ENCODE data around the gene PRDM16.

Gene PRDM16

GRCh38 chr1:3383679-3384078, 314.7 kb downstream of the PRDM16 start:
- no peak overlapping the region for H3K4me3 ChIP-seq (ENCODE audit: low read depth, low read length)
- DNase-seq (ENCODE audit: low read depth), result no peak
- TF ChIP-seq, protein P1, sequence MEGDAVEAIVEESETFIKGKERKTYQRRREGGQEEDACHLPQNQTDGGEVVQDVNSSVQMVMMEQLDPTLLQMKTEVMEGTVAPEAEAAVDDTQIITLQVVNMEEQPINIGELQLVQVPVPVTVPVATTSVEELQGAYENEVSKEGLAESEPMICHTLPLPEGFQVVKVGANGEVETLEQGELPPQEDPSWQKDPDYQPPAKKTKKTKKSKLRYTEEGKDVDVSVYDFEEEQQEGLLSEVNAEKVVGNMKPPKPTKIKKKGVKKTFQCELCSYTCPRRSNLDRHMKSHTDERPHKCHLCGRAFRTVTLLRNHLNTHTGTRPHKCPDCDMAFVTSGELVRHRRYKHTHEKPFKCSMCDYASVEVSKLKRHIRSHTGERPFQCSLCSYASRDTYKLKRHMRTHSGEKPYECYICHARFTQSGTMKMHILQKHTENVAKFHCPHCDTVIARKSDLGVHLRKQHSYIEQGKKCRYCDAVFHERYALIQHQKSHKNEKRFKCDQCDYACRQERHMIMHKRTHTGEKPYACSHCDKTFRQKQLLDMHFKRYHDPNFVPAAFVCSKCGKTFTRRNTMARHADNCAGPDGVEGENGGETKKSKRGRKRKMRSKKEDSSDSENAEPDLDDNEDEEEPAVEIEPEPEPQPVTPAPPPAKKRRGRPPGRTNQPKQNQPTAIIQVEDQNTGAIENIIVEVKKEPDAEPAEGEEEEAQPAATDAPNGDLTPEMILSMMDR (conservative IDR thresholded peaks at IDR 0.05; ENCODE audit: low read depth, low read length), result no peak

- TF ChIP-seq, protein P1 (conservative IDR thresholded peaks at IDR 0.05; ENCODE audit: low read depth, low read length), result no peak
- no peak overlapping the region for H3K4me3 ChIP-seq (ENCODE audit: low read depth, low read length)
- DNase-seq (ENCODE audit: low read depth), result no peak
Measured at GRCh38 chr1:3384407-3384806, 315.4 kb downstream of the PRDM16 start.

GRCh38 chr1:3386205-3387002, 317.4 kb downstream of the PRDM16 start:
- TF ChIP-seq, protein P1 (conservative IDR thresholded peaks at IDR 0.05; ENCODE audit: low read depth, low read length), result no peak
- no peak for DNase-seq (ENCODE audit: low read depth)
- H3K4me3 ChIP-seq (ENCODE audit: low read depth, low read length), result no peak overlapping the region

DNA sequence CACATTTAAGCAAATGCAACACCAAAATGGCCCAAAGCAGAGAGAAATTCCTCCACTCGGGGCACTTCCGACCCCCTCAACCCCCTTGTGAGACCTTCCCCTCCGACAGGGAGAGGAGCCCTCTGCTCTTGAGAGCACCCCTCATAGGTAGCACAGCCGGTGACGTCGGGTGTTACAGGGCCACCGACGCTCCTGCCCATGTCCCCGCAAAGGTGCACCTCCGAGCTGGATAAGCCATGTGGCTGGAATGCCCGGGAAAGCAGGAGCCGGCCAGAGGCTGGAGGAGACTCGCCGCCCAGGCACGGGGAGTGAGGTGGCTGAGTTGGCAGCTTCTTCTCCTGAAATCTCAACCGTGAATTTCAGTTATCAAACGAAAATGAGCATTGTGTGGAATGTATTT, 318.4 kb downstream of the PRDM16 start:
- no peak for DNase-seq (ENCODE audit: low read depth)
- no peak overlapping the region for H3K4me3 ChIP-seq (ENCODE audit: low read depth, low read length)
- TF ChIP-seq, protein P1 (conservative IDR thresholded peaks at IDR 0.05; ENCODE audit: low read depth, low read length), result no peak

DNA sequence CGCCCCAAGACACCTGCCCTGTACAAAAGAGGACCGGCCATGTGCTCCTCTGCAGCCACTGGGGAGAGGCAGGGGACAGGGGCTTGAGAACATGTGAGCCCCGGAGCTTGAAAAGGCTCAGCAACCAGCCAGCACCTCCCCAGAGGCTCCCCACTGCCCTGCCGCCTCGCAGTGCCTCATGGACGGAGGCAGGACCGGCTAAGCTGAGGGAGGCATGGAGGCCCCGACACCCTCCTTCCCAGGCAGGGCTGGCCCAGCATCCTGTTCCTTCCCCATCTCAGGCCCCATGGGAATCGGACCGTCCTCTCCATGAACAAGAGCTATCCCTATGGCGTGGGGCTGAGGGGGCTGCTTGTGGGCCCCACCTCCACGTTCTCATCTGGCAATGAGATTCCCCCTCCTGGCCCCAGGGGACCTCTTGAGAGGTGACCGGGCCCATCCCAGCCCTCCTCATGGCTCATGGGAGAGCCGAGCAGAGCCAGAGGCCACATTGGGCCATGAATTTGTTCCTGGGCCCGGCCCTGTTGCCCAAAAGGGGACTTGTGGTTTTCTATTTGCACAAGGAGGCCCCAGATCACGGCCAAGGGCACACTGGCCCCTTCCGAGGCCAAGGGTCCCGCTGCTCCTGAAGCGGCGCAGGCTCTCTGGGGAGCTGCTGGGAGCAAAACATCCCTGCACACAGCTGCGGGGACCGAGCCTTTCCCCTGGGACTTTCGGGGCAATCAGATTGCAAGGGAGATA, 320.3 kb downstream of the PRDM16 start:
- TF ChIP-seq, protein P1 (conservative IDR thresholded peaks at IDR 0.05; ENCODE audit: low read depth, low read length), result no peak

DNA sequence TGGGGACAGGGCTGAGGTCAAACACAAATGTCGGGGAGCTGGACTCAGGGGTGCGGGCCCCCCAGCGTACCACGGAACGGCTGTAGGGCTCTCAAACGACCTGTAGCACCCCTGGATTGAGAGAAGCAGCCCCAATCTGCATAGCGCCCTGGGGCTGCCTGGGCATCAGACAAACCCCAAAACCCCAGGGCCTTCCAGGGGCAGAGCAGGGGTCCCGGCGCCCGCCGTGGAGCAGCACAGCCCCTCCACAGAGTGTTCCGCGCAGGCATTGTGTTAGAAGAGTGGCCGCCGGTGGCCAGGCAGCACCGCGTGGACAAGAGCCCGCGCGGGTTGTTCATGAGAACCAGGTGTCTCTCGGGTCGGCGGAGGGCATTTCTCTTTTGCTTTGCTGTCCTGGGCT, 321.3 kb downstream of the PRDM16 start:
- DNase-seq (ENCODE audit: low read depth), result no peak
- H3K4me3 ChIP-seq (ENCODE audit: low read depth, low read length), result no peak overlapping the region
- TF ChIP-seq, protein P1 (conservative IDR thresholded peaks at IDR 0.05; ENCODE audit: low read depth, low read length), result no peak

More for the DNA sequence above, 320.3 kb downstream of the PRDM16 start:
- no peak overlapping the region for H3K4me3 ChIP-seq (ENCODE audit: low read depth, low read length)
- no peak for DNase-seq (ENCODE audit: low read depth)

Measured in choroid plexus epithelial cell (primary cell).